Measurements from ENCODE around the gene SNX13.

DNA sequence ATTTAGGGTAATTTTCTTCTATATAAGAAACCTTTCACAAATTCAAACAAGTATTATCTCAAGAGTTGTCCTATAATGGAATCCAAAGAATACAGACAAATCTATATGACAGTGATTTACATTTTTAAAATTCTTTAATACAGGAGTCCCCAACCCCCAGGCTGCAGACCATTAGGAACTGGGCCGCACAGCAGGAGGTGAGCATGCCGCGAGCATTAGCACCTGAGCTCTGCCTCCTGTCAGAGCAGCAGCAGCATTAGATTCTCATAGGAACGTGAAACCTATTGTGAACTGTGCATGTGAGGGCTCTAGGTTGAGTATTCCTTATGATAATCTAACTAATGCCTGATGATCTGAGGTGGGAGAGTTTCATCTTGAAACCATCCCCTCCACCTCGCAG is 37.7 kb downstream of the SNX13 start:
- TF ChIP-seq, protein P1, sequence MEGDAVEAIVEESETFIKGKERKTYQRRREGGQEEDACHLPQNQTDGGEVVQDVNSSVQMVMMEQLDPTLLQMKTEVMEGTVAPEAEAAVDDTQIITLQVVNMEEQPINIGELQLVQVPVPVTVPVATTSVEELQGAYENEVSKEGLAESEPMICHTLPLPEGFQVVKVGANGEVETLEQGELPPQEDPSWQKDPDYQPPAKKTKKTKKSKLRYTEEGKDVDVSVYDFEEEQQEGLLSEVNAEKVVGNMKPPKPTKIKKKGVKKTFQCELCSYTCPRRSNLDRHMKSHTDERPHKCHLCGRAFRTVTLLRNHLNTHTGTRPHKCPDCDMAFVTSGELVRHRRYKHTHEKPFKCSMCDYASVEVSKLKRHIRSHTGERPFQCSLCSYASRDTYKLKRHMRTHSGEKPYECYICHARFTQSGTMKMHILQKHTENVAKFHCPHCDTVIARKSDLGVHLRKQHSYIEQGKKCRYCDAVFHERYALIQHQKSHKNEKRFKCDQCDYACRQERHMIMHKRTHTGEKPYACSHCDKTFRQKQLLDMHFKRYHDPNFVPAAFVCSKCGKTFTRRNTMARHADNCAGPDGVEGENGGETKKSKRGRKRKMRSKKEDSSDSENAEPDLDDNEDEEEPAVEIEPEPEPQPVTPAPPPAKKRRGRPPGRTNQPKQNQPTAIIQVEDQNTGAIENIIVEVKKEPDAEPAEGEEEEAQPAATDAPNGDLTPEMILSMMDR (IDR thresholded peaks at IDR 0.05; ENCODE audit: low read length): no peak
- TF ChIP-seq EZH2 (IDR thresholded peaks at IDR 0.05; ENCODE audit: borderline replicate concordance, low read length): no peak

Measured in OCI-LY1 (cell line).